HG03565 (cell line): ENCODE results near the gene TLK1.
"Not testable (repeated sequence)": the region's sequence is repeated elsewhere in the genome, so short reads cannot be mapped to it uniquely, and the experiment has no call there.

Experiments used
- ATAC-seq: cut with Tn5 transposase; IDR thresholded peaks from one replicate; pipeline ENCODE4 v1.9.1; 2021; ENCODE audit warnings: mild to moderate bottlenecking, moderate library complexity; ENCODE audit not compliant: unreplicated experiment

TLK1 gene

GRCh38 chr2:171146071-171146470 is 14.6 kb downstream of the TLK1 start:
- ATAC-seq = no peak

GRCh38 chr2:171143670-171144062 is 17.0 kb downstream of the TLK1 start:
- no peak for ATAC-seq

DNA sequence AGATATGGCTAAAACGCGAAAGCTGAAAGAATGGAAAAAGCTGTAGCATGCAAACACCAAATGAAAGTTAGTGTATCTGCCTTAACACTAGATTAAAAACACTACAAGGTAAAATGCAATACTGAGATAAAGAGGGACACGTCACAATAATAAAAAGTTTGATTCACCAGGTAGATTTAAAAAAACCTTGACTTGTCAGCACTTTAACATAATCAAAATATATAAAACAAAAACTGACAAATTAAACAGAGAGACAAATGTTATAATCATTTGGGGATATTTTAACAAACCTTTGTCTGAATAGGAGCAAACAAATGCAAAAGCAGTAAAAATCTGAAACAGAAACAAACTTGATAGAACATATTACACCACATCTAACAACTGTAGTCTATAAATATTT is 18.3 kb downstream of the TLK1 start:
- no peak for ATAC-seq

DNA sequence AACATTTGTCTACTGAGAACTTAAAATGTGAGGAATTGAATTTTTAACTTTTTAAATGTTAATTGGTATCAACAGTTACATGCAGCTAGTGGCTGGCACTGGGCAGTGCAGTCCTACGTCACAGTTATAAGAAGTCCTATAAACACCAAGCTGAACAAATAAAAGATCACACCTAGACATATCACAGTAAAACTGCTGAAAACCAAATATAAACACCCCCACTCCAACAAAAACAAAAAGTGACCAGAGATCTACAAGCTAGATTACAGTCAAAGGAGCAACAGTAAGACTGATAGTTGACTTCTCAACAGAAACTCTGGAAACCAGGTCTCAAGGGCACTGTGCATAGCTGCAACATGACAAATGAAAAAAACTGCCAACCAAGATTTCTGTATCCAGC is 19.4 kb downstream of the TLK1 start:
- no peak for ATAC-seq

DNA sequence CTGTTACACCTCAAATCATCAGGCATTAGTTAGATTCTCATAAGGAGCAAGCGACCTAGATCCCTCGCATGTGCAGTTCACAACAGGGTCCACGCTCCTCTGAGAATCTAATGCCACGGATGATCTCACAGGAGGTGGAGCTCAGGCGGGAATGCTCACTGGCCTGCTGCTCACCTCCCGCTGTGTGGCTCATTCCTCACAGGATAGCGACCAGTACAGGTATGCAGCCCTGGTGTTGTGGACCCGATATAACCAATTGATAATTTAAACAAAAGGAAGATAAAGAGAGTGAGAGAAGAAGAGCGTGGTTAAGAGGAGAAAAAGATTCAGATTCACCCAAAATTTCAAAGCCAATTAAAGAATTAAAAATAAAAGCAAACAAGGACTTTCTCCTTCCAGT is 20.8 kb downstream of the TLK1 start:
- no peak for ATAC-seq

- ATAC-seq = peak; percentile 77
Measured at GRCh38 chr2:171136024-171136423, 24.7 kb downstream of the TLK1 start.

- no peak for ATAC-seq
Measured at GRCh38 chr2:171134624-171135230, 26.0 kb downstream of the TLK1 start.

- no peak for ATAC-seq
Measured at GRCh38 chr2:171132086-171132485, 28.6 kb downstream of the TLK1 start.

GRCh38 chr2:171128461-171128860 is 32.2 kb downstream of the TLK1 start:
- no peak for ATAC-seq

DNA sequence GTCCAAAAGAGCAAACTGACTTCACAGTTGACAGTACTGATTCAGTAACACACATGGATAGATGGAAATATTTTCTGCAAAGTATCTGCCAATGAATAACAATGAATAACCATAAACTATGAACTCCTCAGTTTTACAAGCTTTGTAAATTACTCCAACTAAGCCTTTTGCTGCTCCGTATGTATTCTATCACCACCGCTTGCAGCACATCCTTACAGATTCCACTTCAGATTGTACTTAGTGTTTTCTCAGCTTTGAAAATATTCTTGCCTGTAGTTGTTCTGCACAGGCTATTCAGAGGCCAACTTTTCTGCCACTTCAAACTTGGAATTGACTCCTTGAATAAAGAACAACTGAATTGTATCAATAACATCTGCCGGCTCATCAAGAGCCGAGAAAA is 36.2 kb downstream of the TLK1 start:
- ATAC-seq = no peak

- ATAC-seq = no peak
Measured at GRCh38 chr2:171109571-171109970, 51.1 kb downstream of the TLK1 start.

DNA sequence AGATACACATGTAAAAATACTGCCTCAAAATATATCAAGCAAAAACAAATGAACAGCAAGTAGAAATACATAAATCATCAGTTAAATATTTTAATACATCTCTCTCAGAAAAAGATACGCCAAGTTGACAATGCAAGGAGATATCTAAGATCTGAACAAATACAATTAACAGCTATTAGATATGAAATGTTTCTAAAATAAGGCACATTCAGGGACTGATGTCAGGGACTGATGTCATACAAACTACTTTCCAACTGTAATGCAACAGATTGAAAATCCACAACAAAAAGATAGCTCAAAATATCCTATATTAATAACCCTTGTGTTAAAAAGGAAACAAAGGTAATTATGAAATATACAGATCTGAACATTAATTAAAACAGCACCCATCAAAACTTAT is 51.7 kb downstream of the TLK1 start:
- ATAC-seq = no peak

GRCh38 chr2:171107803-171108202 is 52.9 kb downstream of the TLK1 start:
- ATAC-seq = no peak

- no peak for ATAC-seq
Measured at GRCh38 chr2:171104379-171104778, 56.3 kb downstream of the TLK1 start.

DNA sequence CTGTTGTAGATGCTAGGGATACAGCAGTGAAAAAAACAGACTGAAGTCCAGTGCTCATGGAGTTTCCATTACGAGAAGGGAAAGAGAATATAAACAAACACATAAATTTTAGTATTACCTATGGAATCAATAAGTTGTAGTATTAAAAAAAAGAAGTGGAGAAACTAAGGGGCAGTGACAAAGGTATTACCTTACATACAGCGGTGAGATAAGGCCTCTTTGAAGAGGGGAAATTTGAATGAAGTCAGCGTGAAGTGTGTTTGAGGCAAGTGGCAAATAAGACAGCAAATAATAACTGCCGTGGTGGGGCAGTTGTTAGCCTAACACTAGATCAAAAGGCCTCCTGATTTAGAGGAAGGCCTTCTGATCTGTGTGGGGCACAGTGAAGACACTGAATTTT is 57.9 kb downstream of the TLK1 start:
- ATAC-seq = no peak

DNA sequence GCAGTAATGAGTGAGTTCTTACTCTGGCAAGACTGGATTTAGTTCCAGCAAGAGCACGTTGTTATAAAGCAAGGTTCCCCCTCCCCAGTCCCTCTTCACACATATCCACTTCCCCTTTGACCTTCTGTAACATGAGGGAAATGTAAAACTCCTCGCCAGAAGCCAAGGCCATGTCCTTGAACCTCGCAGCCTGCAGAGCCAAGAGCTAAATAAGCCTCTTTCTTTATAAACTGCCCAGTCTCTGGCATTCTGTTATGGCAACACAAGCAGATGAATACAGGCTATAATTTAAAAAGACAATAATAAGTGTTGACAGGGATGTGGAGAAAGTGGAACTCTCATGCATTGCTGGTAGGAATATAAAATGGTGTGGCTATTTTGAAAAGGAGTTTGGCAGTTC is 60.3 kb downstream of the TLK1 start:
- no peak for ATAC-seq

- no peak for ATAC-seq
Measured at GRCh38 chr2:171098607-171099006, 62.1 kb downstream of the TLK1 start.

GRCh38 chr2:171095014-171095582 is 65.6 kb downstream of the TLK1 start:
- ATAC-seq = no peak

DNA sequence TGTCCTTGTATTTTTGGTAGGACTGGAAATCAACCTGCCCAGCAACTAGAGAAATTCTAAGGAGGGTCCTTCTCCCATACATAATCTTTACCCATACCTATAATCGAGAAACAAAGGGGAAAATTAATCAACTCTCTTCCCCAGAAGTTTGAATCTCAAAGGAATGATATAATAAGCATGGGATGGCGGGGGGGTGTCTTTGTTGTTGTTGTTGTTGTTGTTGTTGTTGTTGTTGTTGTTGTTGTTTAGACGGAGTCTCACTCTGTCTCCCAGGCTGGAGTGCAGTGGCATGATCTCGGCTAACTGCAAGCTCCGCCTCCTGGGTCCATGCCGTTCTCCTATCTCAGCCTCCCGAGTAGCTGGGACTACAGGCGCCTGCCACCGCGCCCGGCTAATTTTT is 69.2 kb downstream of the TLK1 start:
- not testable (repeated sequence) for ATAC-seq

DNA sequence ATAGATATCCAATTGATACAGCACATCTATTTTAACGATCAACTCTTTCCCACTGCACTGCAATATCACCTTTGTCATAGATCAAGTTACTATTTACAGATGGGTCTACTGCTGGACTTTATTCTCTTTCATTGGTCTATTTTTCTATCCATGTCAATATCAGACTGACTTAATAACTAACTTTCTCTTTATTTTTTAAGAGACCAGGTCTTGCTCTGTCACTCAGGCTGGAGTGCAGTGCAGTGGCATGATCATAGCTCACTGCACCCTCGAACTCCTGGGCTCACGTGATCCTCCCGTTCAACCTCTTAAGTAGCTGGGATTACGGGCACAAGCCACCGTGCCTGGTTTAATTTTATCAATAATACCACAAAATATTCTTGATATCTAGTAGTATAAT is 71.2 kb downstream of the TLK1 start:
- ATAC-seq = no peak

DNA sequence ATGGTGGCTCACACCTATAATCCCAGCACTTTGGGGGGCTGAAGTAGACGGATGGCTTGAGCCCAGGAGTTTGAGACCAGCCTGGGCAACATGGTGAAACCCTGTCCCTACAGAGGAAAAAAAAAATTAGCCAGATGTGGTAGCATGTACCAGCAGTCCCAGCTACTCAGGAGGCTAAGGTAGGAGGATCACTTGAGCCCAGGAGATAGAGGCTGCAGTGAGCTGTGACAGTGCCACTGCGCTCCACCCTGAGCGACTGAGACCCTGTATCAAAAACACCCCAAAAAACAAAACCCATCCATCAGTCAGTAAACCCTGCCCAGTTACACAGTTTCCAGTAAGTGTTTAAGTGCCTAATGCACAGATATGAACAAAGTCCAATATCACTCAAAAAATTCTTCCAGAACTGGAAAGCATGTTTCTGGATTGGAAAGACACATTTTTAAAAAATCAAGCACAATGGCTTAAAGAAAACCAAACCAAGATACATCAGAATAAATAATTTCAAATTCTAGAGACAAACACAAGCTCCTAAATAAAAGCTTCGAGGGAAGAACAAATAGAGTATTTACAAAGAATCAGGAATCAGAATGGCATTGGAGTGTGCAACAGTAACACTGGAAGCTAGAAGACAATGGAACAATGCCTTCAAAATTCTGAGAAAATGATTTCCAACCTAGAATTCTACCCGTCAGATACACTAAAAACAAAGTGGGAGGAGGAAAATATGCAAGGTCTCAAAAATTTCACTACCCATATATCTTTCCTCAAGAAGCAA is 72.4 kb downstream of the TLK1 start:
- no peak for ATAC-seq

GRCh38 chr2:171087547-171087946 is 73.1 kb downstream of the TLK1 start:
- ATAC-seq = no peak
